ENCODE data around the gene BLVRA.
A peak's percentile ranks its signal among the peaks of the same experiment; 100 is the strongest.
"Not testable (repeated sequence)": the region's sequence is repeated elsewhere in the genome, so short reads cannot be mapped to it uniquely, and the experiment has no call there.

The BLVRA gene

DNA sequence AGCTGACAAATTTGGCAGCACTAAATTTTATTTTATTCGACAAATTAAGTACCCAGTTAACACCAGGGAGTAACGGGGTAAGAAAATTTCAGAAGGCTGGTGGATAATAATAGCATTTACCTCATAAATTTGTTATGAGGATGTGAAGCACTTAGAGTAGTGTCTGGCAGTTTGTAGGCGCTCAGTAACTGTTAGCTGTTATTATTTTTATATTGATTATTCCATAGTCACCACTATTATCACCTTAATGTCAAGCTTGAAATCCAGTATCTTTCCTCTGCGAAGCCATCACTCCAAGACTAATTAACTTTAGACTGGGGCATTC, 28.6 kb upstream of the BLVRA start:
- no peaks in the 10 kb centered on the region for H3K36me3 ChIP-seq (replicated peaks)
- peak overlapping the region; percentile 92 for H3K4me3 ChIP-seq (ENCODE audit: low read depth, low read length)
- no peak for DNase-seq
- TF ChIP-seq, protein P1, sequence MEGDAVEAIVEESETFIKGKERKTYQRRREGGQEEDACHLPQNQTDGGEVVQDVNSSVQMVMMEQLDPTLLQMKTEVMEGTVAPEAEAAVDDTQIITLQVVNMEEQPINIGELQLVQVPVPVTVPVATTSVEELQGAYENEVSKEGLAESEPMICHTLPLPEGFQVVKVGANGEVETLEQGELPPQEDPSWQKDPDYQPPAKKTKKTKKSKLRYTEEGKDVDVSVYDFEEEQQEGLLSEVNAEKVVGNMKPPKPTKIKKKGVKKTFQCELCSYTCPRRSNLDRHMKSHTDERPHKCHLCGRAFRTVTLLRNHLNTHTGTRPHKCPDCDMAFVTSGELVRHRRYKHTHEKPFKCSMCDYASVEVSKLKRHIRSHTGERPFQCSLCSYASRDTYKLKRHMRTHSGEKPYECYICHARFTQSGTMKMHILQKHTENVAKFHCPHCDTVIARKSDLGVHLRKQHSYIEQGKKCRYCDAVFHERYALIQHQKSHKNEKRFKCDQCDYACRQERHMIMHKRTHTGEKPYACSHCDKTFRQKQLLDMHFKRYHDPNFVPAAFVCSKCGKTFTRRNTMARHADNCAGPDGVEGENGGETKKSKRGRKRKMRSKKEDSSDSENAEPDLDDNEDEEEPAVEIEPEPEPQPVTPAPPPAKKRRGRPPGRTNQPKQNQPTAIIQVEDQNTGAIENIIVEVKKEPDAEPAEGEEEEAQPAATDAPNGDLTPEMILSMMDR (IDR thresholded peaks at IDR 0.05; ENCODE audit: low read depth, low read length, missing control alignments): no peak
- H3K27ac ChIP-seq: peak overlapping the region; percentile 4
- in situ Hi-C loops (cut with HindIII; ENCODE audit: low pct_ligation_motif_present, low sequenced_read_pairs): no loop called here
- no peaks in the 10 kb centered on the region for H3K27me3 ChIP-seq (replicated peaks)

DNA sequence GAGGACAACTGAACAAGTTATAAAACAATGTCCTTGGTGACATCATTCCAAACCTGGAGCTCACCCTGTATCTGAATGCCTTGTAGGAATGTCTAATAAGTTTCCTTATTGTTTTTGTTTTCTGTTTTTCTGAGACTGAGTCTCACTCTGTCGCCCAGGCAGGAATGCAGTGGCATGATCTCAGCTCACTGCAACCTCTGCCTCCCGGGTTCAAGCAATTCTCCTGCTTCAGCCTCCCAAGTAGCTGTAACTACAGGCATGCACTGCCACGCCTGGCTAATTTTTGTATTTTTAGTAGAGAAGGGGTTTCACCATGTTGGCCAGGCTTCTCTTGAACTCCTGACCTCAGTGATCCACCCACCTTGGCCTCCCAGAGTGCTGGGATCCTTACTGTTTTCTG, 27.0 kb upstream of the BLVRA start:
- H3K4me3 ChIP-seq (ENCODE audit: low read depth, low read length); H3K27me3 ChIP-seq (replicated peaks); DNase-seq; in situ Hi-C loops (cut with HindIII; ENCODE audit: low pct_ligation_motif_present, low sequenced_read_pairs); H3K36me3 ChIP-seq (replicated peaks); H3K27ac ChIP-seq: not testable (repeated sequence)

DNA sequence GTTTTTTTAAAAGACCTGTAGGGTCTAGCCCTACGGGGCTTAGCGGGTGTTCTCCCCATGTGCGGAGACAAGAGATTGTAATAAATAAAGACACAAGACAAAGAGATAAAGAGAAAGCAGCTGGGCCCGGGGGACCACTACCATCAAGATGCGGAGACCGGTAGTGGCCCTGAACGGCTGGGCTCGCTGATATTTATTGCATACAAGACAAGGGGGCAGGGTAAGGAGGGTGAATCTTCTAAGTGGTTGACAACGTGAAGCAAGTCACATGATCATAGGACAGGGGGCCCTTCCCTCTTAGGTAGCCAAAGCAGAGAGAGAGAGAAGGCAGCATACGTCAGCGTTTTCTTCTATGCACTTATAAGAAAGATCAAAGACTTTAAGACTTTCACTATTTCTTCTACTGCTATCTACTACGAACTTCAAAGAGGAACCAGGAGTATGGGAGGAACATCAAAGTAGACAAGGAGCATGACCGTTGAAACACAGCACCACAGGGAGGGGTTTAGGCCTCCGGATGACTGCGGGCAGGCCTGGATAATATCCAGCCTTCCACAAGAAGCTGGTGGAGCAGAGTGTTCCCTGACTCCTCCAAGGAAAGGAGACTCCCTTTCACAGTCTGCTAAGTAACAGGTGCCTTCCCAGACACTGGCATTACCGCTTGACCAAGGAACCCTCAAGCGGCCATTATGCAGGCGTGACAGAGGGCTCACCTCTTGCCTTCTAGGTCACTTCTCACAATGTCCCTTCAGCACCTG, 23.7 kb upstream of the BLVRA start:
- H3K27me3 ChIP-seq (replicated peaks); H3K36me3 ChIP-seq (replicated peaks); in situ Hi-C loops (cut with HindIII; ENCODE audit: low pct_ligation_motif_present, low sequenced_read_pairs); DNase-seq; H3K4me3 ChIP-seq (ENCODE audit: low read depth, low read length); H3K27ac ChIP-seq: not testable (repeated sequence)

DNA sequence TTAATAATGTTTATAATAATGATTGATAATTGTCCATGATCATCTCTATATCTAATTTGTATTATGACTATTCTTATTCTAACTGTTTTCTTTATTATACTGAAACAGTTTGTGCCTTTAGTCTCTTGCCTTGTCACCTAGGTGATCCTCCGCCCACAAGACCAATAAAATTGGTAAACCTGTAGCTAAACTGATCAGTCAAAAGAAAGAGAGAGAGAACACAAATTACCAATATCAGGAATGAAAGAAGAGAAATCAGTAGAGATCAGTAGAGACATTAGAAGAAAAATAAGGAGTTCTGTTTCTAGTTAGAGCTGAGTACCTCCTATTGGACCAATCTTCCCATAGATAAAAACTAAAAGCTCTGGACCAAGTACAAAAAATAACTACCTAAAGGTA, 23.1 kb upstream of the BLVRA start:
- Histone ChIP-seq H3K4me3 (ENCODE audit: low read depth, low read length) (no peak overlapping the region), H3K27me3 (replicated peaks) (no peaks in the 10 kb centered on the region), H3K27ac (no peak overlapping the region), H3K36me3 (replicated peaks) (no peaks in the 10 kb centered on the region)
- TF ChIP-seq, protein P1 (IDR thresholded peaks at IDR 0.05; ENCODE audit: low read depth, low read length, missing control alignments): no peak
- in situ Hi-C loops (cut with HindIII; ENCODE audit: low pct_ligation_motif_present, low sequenced_read_pairs): no loop called here
- DNase-seq: no peak

DNA sequence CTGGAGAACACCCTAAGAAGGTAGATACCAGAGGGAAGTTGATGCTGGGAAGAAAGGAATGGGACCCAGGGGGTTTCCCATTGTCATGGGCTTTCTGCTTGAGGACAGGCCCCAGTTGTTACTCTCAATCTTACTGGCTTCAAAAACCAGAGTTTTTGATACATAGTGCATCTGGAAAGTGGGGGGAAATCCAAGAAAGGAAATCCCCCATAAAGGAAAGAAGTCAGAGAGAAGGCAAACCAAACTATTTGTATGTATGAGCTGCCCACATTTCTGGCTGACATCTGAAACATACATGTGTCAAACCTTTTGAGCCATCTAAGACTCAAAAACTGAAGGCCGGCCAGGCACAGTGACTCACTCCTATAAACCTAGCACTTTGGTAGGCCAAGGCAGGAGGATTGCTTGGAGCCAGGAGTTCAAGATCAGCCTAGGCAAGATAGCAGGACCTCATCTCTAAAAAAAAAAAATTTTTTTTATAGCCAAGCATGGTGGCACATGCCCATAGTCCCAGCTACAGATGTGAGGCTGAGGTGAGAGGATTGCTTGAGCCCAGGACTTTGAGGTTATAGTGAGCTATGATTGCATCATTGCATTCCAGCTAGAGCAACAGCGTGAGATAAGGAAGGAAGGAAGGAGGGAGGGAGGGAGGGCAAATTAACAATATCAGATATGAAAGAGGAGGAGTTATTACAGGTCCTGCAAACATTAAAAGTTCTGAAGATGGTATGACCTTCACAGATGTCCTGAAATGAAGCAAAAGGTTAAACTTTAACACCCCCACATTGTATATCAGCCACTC, 22.5 kb upstream of the BLVRA start:
- TF ChIP-seq, protein P1 (IDR thresholded peaks at IDR 0.05; ENCODE audit: low read depth, low read length, missing control alignments): no peak
- Histone ChIP-seq H3K36me3 (replicated peaks) (no peaks in the 10 kb centered on the region), H3K27ac (no peak overlapping the region), H3K27me3 (replicated peaks) (no peaks in the 10 kb centered on the region), H3K4me3 (ENCODE audit: low read depth, low read length) (no peak overlapping the region)
- in situ Hi-C loops (cut with HindIII; ENCODE audit: low pct_ligation_motif_present, low sequenced_read_pairs): no loop called here
- peak; percentile 15 for DNase-seq

DNA sequence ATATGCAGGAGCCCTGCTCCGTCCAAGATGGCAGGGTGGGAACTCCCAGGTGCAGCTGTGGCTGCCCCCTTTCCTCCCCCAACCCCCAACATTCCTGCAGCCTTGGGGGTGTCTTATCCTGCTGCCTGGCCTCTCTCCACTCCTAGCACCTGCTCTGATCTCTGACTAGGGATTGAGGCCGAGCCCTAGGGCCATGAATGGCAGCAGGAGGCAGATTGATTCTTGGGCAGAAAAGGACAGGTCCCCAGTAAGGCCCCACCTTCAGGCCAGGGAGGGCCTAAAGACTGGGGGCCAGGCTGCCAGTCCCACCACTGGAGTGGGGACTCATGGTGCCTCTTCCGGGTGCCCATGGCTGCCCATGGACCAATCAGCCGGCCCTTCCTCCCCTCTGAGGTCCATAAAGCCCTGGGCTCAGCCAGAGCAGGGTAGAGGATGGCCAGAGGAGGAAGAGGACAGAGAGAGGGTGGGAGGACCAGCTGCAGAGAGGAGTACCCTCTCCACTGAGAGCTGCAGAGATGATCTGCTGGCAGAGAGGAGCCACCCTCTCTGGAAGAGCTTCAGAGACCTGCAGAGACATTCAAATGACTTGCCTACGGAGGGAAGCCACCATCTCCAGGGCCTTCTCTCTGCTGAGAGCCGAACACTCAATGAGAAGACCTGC, 20.9 kb upstream of the BLVRA start:
- H3K4me3 ChIP-seq (ENCODE audit: low read depth, low read length): no peak overlapping the region
- no peaks in the 10 kb centered on the region for H3K36me3 ChIP-seq (replicated peaks)
- H3K27ac ChIP-seq: no peak overlapping the region
- TF ChIP-seq, protein P1 (IDR thresholded peaks at IDR 0.05; ENCODE audit: low read depth, low read length, missing control alignments): no peak
- no peaks in the 10 kb centered on the region for H3K27me3 ChIP-seq (replicated peaks)
- in situ Hi-C loops (cut with HindIII; ENCODE audit: low pct_ligation_motif_present, low sequenced_read_pairs): no loop called here
- DNase-seq: no peak
